ENCODE results near the gene ERBB4.

The ERBB4 gene

GRCh38 chr2:211836409-211836808 lies 702.2 kb downstream of the ERBB4 start:
- no peak for DNase-seq (ENCODE audit: low spot score)

GRCh38 chr2:211835695-211836094 lies 702.9 kb downstream of the ERBB4 start:
- no peak for DNase-seq (ENCODE audit: low spot score)

DNA sequence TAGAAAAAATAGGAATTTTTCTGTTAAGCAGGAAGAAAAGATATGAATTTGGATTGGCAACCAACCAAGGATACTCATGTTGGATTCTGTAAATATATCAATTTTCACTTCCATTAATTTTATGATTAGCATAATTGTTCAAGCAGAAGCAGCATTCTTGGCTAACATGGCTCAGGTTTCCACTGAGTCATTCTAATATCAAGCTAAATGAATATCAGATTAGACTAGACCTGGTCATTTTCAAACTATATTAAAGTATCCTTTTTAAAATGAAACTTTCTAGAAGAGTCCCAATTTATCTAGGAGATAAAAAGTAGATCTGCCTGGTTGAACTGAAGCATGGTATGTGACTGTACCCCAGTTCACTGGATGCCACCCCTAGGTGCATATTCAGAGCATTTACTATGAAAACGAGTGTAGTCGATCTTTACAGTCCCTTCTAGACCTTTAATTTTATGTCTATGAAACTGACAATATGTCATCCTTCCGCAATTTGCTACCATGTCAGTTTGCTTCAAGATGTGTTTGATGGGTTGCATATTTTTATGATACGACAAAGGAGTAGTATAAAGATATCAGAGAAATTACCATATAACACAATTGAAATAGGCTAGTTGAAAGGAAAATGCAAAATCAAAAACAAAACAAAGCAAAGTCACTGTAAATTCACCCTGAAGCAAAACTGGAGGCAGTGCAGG lies 704.9 kb downstream of the ERBB4 start:
- DNase-seq (ENCODE audit: low spot score) = no peak

DNA sequence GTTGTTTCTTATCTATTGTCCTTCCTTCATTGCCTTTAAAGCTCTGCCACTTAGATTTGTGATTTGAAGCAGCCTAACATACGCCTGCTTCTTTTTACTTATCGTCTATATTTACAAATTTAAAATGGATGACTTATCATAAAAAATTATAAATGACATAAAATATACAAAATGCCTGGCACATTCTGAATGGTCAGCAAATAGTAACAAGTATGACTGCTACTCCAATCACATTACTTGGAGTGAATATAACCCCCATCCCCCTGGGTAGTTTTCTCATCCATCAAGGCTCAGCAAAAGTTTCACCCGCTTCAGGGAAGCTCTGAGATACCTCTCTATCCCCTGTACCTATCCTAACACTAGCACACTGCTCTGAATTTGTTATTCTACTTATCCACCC lies 708.9 kb downstream of the ERBB4 start:
- no peak for DNase-seq (ENCODE audit: low spot score)

- no peak for DNase-seq (ENCODE audit: low spot score)
Measured at GRCh38 chr2:211823886-211824479, 714.6 kb downstream of the ERBB4 start.

GRCh38 chr2:211822686-211823335 lies 715.8 kb downstream of the ERBB4 start:
- no peak for DNase-seq (ENCODE audit: low spot score)

GRCh38 chr2:211816754-211817153 lies 721.8 kb downstream of the ERBB4 start:
- DNase-seq (ENCODE audit: low spot score) = peak; percentile 2

DNA sequence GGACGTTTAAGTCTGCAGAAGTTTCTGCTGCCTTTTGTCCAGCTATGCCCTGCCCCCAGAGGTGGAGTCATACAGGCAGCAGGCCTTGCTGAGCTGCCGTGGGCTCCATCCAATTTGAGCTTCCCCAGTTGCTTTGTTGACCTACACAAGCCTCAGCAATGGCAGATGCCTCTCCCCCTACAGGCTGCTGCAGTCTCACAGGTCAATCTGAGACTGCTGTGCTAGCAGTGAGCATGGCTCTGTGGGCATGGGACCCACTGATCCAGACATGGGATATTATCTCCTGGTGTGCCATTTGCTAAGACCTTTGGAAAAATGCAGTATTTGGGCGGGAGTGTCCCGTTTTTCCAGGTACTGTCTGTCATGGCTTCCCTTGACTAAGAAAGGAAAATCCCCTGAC lies 726.0 kb downstream of the ERBB4 start:
- no peak for DNase-seq (ENCODE audit: low spot score)

DNA sequence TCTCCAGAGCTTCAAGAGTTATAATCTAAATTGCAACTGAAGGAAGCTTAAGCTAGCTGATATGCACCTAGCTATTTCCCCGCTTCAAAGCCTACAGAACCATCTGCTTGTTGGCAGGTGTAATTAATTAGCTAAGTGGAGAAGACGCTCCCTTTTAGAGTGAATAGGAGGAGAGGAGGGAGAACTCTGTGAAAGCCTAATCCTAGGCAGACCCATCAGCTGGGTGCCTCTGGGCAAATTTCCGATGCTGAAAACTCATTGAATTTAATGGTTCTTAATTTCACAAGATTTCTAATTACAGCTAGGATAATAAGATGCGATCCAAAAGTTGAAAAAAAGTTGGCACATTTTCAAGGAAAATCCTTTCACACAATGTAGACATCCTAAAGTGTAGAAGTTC lies 735.9 kb downstream of the ERBB4 start:
- no peak for DNase-seq (ENCODE audit: low spot score)

GRCh38 chr2:211800001-211800400 lies 738.6 kb downstream of the ERBB4 start:
- no peak for DNase-seq (ENCODE audit: low spot score)

- no peak for DNase-seq (ENCODE audit: low spot score)
Measured at GRCh38 chr2:211798868-211799267, 739.7 kb downstream of the ERBB4 start.

GRCh38 chr2:211793690-211794089 lies 744.9 kb downstream of the ERBB4 start:
- DNase-seq (ENCODE audit: low spot score) = no peak

DNA sequence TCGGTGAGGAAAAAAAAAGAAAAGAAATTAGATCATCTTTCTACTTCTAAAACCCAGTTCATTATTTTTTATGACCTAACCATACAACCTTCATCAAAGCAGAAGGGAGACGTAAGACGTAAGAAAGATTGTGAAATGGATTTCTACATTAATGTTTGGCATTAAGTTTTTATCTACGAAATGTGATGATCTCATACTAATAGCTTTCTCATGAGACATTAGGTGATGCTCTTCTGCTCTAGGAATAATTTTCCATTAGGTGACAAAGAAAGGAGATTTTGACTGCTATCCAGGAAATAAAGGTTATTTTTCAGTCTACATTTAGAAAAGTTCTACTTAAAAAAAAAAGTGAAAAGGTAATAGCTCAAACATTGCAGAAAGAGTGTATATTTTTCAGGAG lies 748.6 kb downstream of the ERBB4 start:
- DNase-seq (ENCODE audit: low spot score) = no peak

DNA sequence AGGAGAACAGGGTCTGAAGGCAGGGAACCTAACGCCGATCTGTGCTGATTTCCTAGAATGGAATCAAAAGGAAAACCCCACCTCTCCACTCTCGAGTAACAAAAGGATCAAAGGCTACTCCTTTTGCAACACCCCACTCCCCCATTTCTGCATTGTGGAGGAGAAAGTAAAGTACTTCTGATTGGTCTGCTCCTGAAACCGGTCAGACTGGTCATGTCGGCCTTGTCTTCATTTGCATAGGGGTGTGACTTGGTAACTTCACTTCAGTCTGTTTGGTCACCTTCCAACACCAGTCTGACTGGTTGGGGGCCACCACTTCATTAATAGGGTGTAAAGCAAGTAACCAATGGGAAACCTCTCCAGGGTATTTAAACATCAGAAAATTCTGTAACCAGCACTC lies 771.9 kb downstream of the ERBB4 start:
- no peak for DNase-seq (ENCODE audit: low spot score)

- no peak for DNase-seq (ENCODE audit: low spot score)
Measured at GRCh38 chr2:211762479-211762878, 776.1 kb downstream of the ERBB4 start.

GRCh38 chr2:211760103-211760502 lies 778.5 kb downstream of the ERBB4 start:
- DNase-seq (ENCODE audit: low spot score) = no peak

DNA sequence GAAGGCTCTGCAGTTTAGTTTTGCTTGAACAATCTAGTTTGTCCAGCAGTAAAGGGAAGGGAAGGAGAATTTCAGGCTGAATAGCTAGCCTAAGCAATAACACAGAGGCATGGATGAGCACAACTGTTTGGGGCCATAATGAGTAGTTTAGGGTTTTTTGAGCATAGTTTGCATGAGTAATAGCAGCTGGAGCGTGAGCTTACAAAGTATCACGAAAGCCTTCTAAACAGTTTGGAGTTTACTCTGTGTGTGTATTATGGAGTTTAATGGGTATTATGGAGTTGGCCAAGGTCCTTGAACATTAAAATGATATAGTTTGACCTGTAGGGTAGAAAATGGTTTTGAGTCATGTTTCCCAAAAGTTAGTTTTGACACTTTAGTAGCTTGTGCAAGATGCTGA lies 782.3 kb downstream of the ERBB4 start:
- no peak for DNase-seq (ENCODE audit: low spot score)

DNA sequence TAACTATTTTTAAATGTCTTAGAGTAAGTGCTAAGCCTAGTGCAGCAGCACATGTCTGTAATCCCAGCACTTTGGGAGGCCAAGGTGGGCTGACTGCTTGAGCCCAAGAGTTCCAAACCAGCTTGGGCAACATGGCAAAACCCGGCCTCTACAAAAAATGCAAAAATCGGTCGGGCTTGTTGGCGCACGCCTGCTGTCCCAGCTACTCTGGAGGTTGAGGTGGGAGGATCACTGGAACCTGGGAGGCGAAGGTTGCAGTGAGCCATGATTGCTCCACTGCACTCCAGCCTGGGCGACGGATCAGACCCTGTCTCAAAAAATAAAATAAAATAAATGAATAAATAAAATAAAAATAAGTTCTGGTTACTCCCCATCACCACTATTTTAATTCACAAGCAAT lies 783.4 kb downstream of the ERBB4 start:
- no peak for DNase-seq (ENCODE audit: low spot score)

- no peak for DNase-seq (ENCODE audit: low spot score)
Measured at GRCh38 chr2:211751848-211752247, 786.8 kb downstream of the ERBB4 start.

DNA sequence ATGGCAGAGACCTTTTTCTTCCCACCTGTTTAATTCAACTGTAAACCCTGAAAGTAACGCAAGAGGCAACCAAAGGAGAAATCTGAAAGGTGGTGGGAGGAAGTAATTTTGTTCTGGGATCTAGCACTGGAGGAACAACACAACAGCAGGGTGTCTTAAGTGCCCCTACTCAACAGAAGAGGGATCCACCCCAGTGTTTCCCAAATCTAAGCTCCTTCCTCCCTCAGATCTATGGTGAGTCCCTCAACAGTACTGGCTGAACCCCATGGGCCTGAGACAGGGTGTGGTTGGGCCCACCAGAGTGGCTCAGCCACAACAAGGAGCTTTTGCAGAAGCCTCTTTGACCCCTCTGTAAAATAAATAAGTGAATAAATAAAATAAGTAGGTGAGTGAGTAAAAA lies 790.3 kb downstream of the ERBB4 start:
- no peak for DNase-seq (ENCODE audit: low spot score)

- peak; percentile 58 for DNase-seq (ENCODE audit: low spot score)
Measured at GRCh38 chr2:211745295-211746097, 793.1 kb downstream of the ERBB4 start.

GRCh38 chr2:211744379-211744778 lies 794.2 kb downstream of the ERBB4 start:
- no peak for DNase-seq (ENCODE audit: low spot score)
